Measurements from ENCODE around the gene GAS6. TPM values are rescaled to one million over a fixed set of nuclear protein-coding genes. Genes with fewer than 3 reads are reported as not detected.

Gene GAS6
- total and polyA plus RNA-seq, 2 experiments from 2014 or later, result 91.8 to 112 TPM

DNA sequence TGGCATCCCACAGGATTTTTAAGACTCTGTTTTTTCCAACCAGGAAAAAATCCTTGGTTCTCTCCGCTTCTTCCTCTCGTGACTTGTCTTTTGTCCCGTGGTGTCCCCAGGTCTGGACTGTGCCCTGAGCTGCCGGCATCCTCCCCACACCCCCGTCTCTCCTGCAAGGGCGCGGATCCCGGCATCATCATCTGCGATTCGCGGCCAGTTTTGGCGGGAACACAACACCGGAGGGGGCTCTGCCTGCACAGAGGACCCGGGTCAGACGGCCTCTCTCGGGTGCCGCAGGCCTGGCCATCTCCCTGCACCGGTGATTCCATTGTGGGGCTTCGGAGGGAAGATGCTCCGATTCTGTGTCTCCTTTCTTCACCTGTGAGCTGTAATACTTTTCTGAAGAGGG lies 18.8 kb upstream of the GAS6 start:
- no peaks in the 10 kb centered on the region for H3K36me3 ChIP-seq
- TF ChIP-seq, protein P1, sequence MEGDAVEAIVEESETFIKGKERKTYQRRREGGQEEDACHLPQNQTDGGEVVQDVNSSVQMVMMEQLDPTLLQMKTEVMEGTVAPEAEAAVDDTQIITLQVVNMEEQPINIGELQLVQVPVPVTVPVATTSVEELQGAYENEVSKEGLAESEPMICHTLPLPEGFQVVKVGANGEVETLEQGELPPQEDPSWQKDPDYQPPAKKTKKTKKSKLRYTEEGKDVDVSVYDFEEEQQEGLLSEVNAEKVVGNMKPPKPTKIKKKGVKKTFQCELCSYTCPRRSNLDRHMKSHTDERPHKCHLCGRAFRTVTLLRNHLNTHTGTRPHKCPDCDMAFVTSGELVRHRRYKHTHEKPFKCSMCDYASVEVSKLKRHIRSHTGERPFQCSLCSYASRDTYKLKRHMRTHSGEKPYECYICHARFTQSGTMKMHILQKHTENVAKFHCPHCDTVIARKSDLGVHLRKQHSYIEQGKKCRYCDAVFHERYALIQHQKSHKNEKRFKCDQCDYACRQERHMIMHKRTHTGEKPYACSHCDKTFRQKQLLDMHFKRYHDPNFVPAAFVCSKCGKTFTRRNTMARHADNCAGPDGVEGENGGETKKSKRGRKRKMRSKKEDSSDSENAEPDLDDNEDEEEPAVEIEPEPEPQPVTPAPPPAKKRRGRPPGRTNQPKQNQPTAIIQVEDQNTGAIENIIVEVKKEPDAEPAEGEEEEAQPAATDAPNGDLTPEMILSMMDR (IDR thresholded peaks at IDR 0.05; ENCODE audit: low read depth, low read length), result no peak
- H3K4me1 ChIP-seq (ENCODE audit: low read depth), result peaks cover 38% of the 10 kb centered on the region
- no peaks in the 10 kb centered on the region for H3K9me3 ChIP-seq (ENCODE audit: low read depth)
- H3K4me3 ChIP-seq, result no peak overlapping the region
- DNase-seq (ENCODE audit: low read depth in 1 of 2, low spot score in 1 of 2), result no peak
- no peaks in the 10 kb centered on the region for H3K27me3 ChIP-seq
- H3K27ac ChIP-seq, result no peak overlapping the region

DNA sequence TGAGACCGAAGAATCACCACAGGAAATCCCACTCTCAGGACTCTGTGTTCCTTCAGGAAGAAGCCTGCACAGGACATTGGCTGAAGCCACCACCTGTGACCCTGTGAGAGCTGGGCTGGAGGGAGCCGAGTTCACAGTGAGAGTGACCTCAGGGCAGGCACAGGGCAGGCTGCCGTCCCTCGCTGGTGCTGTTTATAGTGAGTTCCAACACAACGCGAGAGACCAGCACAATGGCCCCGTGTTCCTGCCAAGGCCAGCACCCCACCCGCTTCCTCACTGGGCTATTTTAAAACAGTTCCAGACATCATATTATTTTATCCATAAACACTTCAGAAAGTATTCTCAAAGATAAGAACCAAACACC lies 18.4 kb upstream of the GAS6 start:
- H3K27me3 ChIP-seq, result no peaks in the 10 kb centered on the region
- peak overlapping the region; percentile 35 for H3K27ac ChIP-seq
- H3K9me3 ChIP-seq (ENCODE audit: low read depth), result no peaks in the 10 kb centered on the region
- no peak overlapping the region for H3K4me3 ChIP-seq
- TF ChIP-seq, protein P1 (IDR thresholded peaks at IDR 0.05; ENCODE audit: low read depth, low read length), result no peak
- peaks cover 38% of the 10 kb centered on the region for H3K4me1 ChIP-seq (ENCODE audit: low read depth)
- no peaks in the 10 kb centered on the region for H3K36me3 ChIP-seq
- no peak for DNase-seq (ENCODE audit: low read depth in 1 of 2, low spot score in 1 of 2)

DNA sequence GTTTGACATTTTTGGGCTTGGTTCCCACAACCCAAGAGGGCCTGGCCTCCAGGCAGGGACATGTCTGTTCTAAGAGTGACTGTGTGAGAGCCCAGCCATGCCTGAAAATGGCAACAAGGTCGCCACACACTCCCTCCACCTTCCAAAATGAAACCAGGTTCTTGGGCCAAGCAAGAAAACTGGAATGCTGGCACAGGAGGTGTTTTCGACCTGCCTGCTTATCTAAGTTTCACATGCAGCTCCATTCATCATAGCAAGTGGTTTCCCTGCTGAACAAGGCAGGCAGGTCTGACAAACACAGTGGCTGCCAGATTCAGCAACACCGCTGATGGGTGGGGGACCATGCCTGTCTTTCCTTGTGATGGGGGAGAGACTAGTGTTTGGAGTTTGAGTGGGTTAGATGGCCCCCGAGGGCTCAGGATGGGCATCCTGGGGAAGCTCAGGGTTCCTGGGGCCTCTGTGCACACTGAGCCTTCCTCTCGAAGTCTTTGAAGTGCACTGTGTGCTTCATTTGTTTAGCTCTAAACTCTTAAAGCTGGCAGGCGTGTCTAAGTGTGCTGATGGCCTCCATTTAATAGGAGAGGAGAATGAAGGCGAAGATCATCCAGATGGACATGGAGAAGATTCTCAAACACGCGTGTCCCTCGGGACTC lies 17.9 kb upstream of the GAS6 start:
- Histone ChIP-seq H3K27me3 (no peaks in the 10 kb centered on the region), H3K36me3 (no peaks in the 10 kb centered on the region), H3K9me3 (ENCODE audit: low read depth) (no peaks in the 10 kb centered on the region), H3K27ac (peak overlapping the region; percentile 35), H3K4me3 (no peak overlapping the region), H3K4me1 (ENCODE audit: low read depth) (peaks cover 38% of the 10 kb centered on the region)
- peak in 1 of 2 donors; percentile 23 for DNase-seq (ENCODE audit: low read depth in 1 of 2, low spot score in 1 of 2)
- TF ChIP-seq, protein P1 (IDR thresholded peaks at IDR 0.05; ENCODE audit: low read depth, low read length), result no peak

DNA sequence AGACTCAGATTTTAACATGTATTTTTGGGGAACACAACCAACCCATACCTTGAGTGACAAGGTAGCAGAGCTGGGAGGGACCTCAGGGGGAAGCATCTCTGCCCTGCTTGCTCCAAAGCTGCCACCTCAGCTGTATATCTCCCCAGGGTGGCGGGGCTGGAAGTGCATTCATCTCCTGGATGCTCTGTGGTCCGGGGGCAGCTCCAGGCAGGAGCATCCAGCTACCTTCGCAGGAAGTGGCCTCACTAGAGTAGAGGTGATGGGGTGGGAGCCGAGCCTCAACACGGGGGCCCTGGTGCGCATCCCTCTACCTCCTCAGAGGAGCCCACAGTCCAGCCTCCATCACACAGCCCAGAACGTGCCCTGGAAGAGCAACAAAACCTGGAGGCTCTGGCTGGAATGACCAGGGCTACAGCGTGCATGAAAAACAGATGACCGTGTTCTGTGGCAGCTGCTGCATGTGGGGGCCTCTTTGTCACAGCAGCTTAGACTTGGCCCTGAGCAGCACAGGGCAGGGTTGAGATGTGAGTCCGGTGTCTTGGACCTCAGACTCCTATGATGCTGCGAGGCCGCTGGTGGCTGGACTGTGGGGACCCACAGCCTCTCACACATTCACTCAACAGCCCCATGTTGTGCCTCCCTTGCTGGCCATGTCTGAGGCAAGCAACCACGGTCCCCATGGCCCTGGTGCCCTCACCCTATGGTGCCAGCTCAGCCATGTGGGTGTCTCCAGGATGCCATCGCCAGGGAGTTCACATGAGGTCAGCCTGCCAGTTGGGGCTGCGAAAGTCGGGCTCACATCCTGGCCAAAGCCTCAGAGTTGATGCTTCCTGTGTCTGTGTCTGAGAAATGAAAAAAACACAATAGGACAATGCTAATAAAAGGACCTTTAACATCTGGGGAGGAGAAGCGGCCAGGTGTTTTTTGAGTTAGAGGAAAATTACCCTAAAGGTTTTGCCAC lies 17.1 kb upstream of the GAS6 start:
- TF ChIP-seq, protein P1 (IDR thresholded peaks at IDR 0.05; ENCODE audit: low read depth, low read length), result no peak
- H3K9me3 ChIP-seq (ENCODE audit: low read depth), result no peaks in the 10 kb centered on the region
- H3K27me3 ChIP-seq, result no peaks in the 10 kb centered on the region
- H3K4me1 ChIP-seq (ENCODE audit: low read depth), result peaks cover 38% of the 10 kb centered on the region
- no peaks in the 10 kb centered on the region for H3K36me3 ChIP-seq
- DNase-seq (ENCODE audit: low read depth in 1 of 2, low spot score in 1 of 2), result no peak
- no peak overlapping the region for H3K4me3 ChIP-seq
- H3K27ac ChIP-seq, result peak overlapping the region; percentile 35

DNA sequence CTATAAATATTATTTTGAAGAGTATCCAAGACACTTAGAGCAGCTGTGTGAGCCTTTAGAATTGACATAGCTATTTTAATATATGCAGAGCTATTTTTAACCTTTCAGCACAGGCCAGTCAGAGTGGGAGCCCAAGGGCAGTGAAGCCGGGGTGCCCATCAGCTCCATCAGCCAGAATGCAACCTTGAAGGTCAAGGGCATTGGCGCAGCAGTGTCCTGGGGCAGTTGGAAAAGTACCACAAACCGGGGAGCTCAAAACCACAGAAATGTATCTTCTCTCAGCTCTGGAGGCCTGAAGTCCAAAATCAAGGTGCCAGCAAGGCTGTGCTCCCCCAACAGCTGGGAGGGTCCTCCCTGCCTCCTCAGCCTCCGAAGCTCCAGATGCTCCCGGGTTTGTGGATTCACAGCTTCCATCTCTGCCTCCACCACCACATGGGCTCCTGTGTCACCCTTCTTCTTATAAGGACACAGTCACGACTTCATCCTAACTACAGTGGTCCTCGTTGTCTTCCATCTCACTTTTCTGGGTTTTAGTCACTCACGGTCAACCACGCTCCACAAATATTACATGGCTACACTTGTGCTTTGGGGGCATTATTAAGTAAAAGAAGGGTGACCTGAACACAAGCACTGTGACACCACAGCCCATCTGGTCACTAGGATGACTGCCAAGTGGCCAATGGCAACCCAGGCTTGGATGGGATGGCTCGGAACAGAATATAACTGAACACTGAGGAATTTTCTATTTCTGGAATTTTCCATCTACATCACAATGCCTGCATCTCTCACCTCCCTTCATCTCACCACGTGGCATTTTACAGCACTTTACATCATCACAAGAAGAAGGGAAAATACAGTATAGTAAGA lies 15.9 kb upstream of the GAS6 start:
- TF ChIP-seq, protein P1 (IDR thresholded peaks at IDR 0.05; ENCODE audit: low read depth, low read length), result no peak
- Histone ChIP-seq H3K36me3 (no peaks in the 10 kb centered on the region), H3K27ac (no peak overlapping the region), H3K27me3 (no peaks in the 10 kb centered on the region), H3K9me3 (ENCODE audit: low read depth) (no peaks in the 10 kb centered on the region), H3K4me3 (no peak overlapping the region), H3K4me1 (ENCODE audit: low read depth) (peaks cover 26% of the 10 kb centered on the region)
- DNase-seq (ENCODE audit: low read depth in 1 of 2, low spot score in 1 of 2), result peak in 1 of 2 donors; percentile 43
